Progenitor cell of endocrine pancreas (in vitro differentiated cells): Measurements from ENCODE around the gene TMC1. TPM values are rescaled to one million over a fixed set of nuclear protein-coding genes. Genes with fewer than 3 reads are reported as not detected.

ENCODE experiments used
- DNase-seq: peaks from one replicate; pipeline ENCODE4 v3.0.0; 2021; ENCODE audit warnings: low spot score; ENCODE audit not compliant: unreplicated experiment
- H3K27ac Mint-ChIP-seq: 2 replicates; pipeline ENCODE4 v1.8.0; 2021; ENCODE audit warnings: mild to moderate bottlenecking, moderate library complexity, mixed read lengths
- H3K27me3 Mint-ChIP-seq: 2 replicates; pipeline ENCODE4 v1.8.0; 2021; ENCODE audit warnings: mixed read lengths
- H3K36me3 Mint-ChIP-seq: 2 replicates; pipeline ENCODE4 v1.8.0; 2022; ENCODE audit warnings: mixed read lengths; ENCODE audit not compliant: insufficient read depth
- H3K4me1 Mint-ChIP-seq: 2 replicates; pipeline ENCODE4 v1.8.0; 2021; ENCODE audit warnings: low read depth, mixed read lengths
- H3K4me3 Mint-ChIP-seq: 2 replicates; pipeline ENCODE4 v1.8.0; 2021; ENCODE audit warnings: low read depth, mild to moderate bottlenecking, moderate library complexity, mixed read lengths
- H3K9me3 Mint-ChIP-seq: 2 replicates; pipeline ENCODE4 v1.8.0; 2021; ENCODE audit warnings: low read depth, mixed read lengths
- total RNA-seq: library from RNA; stranded (reverse); gene quantifications from 2 replicates; pipeline ENCODE4 v1.2.1, GENCODE V29; 2021
- TF ChIP-seq, protein P1 (sequence below): fragments of 200-600 bp; sonication (generic); IDR thresholded peaks from one replicate; pipeline ENCODE4 v1.5.0; 2021; ENCODE audit warnings: antibody characterized with exemption, mild to moderate bottlenecking; ENCODE audit not compliant: unreplicated experiment

Gene TMC1
- total RNA-seq, 1 donor from 2014 or later, result not detected

DNA sequence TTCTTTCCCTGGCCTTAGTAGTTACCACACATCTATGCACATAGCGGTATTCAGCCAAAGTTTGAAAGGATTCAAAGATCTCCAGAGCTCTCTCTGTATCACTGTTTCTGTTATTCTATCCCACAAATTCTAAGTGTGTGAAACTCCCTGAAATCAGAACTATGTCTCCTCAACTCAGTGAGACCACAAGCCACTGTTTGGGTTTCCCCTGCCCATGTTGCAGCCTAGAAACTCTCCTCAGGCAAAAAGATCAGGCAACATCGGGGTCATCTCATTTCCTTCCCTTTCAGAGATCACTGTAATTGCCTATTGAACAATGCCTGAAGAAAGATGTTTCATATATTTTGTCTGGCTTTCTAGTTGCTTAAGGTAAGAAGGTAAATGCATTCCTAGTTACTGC, 135.6 kb downstream of the TMC1 start:
- H3K27ac Mint-ChIP-seq, result no peak overlapping the region
- peaks cover 4% of the 10 kb centered on the region for H3K27me3 Mint-ChIP-seq
- DNase-seq, result no peak
- no peaks in the 10 kb centered on the region for H3K36me3 Mint-ChIP-seq
- H3K9me3 Mint-ChIP-seq, result no peaks in the 10 kb centered on the region
- H3K4me3 Mint-ChIP-seq, result no peak overlapping the region
- no peaks in the 10 kb centered on the region for H3K4me1 Mint-ChIP-seq
- TF ChIP-seq, protein P1, sequence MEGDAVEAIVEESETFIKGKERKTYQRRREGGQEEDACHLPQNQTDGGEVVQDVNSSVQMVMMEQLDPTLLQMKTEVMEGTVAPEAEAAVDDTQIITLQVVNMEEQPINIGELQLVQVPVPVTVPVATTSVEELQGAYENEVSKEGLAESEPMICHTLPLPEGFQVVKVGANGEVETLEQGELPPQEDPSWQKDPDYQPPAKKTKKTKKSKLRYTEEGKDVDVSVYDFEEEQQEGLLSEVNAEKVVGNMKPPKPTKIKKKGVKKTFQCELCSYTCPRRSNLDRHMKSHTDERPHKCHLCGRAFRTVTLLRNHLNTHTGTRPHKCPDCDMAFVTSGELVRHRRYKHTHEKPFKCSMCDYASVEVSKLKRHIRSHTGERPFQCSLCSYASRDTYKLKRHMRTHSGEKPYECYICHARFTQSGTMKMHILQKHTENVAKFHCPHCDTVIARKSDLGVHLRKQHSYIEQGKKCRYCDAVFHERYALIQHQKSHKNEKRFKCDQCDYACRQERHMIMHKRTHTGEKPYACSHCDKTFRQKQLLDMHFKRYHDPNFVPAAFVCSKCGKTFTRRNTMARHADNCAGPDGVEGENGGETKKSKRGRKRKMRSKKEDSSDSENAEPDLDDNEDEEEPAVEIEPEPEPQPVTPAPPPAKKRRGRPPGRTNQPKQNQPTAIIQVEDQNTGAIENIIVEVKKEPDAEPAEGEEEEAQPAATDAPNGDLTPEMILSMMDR, result no peak

DNA sequence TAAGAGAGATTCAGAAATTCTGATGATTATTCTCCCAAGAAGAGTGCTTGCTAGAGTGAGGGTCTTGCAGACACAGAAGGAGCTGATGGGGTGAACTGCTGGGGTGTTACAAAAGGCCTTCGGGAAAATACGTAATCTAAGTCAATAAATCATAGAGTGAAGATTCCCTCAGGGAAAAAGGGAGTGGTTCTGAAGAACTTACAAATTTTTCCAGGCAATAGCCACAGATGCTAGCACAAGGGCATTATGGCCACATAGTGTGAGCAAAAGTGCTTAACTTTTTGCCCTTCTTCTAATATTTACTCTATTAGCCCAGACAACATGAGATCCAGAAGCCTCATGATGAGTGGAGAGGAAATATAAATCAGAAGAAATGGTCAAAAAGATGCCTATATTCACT, 137.3 kb downstream of the TMC1 start:
- Mint-ChIP-seq H3K36me3 (no peaks in the 10 kb centered on the region), H3K4me1 (no peaks in the 10 kb centered on the region), H3K9me3 (no peaks in the 10 kb centered on the region), H3K27ac (no peak overlapping the region), H3K27me3 (peaks cover 4% of the 10 kb centered on the region), H3K4me3 (no peak overlapping the region)
- DNase-seq, result no peak
- TF ChIP-seq, protein P1, result no peak

DNA sequence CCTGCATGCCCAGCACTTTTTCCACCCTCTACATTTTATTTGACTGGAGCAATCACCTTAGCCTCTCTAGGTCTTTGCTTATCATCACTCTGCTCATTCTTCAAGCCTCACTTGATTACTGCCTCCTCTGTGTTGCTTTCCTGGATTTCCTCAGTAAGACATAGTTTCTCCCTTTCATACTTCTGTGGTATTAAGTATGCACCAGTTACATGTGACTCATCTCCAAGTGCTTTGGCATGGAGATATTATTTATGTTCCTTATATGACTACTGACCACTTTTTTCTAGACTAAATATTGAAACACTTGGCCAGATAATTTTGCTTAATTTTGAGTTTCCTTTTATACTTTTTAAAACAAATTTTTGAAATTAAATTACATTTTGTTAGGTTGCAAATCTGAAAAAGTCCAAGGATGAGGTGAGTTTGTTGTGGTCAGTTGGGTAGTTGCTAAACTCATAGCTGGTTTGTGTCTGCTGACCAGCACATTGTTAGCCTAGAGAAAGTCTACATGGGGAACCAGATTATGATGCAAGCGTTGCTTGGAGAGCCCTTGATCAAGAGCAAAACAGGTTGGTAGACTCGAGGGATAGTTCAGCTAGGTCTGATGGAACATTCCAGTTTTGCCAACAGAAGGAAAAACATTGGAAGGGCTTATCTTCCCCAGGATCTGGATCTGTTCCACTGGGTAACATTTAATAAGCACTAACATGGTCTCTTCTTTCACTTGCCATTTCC, 140.2 kb downstream of the TMC1 start:
- no peaks in the 10 kb centered on the region for H3K4me1 Mint-ChIP-seq
- no peaks in the 10 kb centered on the region for H3K9me3 Mint-ChIP-seq
- H3K36me3 Mint-ChIP-seq, result no peaks in the 10 kb centered on the region
- no peak for DNase-seq
- no peak overlapping the region for H3K4me3 Mint-ChIP-seq
- no peak overlapping the region for H3K27ac Mint-ChIP-seq
- H3K27me3 Mint-ChIP-seq, result peaks cover 4% of the 10 kb centered on the region
- TF ChIP-seq, protein P1, result no peak

DNA sequence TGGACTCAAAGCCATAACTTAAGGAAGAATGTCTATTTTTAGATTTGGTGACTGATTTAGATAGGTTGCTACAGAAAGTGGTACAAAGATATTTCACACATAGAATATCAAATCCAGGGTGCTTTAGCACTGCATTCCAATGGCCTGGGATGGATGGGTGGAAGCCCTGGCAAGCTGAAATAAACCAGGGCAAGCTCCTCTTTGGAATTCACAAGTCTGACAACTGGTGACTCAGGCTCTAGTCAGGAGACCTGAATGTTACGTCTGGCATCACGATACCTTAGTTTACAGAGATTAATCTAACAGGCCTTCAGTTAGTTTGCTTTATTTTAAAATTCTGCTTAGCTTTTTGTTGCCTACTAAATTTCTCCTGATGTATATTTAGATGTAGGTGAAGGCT, 144.0 kb downstream of the TMC1 start:
- no peak for DNase-seq

DNA sequence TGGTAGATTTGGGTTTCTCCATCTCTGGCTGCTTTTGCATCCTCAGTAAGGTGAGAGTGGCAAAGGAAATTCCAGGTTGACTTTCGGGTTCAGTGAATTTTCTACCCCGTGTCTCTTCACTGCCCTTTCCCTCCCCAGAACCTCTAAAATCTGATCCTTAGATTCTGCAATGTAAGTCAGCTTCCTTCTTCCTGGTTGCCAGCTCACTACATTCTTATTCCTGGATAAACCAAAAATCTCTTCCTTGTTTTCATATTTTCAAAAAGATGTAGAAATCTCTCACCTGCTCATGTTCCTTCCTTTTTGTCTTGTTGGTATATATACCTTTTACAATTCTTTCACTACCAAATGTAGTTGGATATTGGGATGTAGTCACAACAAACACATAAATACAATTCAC, 145.8 kb downstream of the TMC1 start:
- no peak overlapping the region for H3K4me3 Mint-ChIP-seq
- no peaks in the 10 kb centered on the region for H3K9me3 Mint-ChIP-seq
- TF ChIP-seq, protein P1, result no peak
- H3K27me3 Mint-ChIP-seq, result no peaks in the 10 kb centered on the region
- H3K4me1 Mint-ChIP-seq, result peaks cover 4% of the 10 kb centered on the region
- no peaks in the 10 kb centered on the region for H3K36me3 Mint-ChIP-seq
- DNase-seq, result no peak
- H3K27ac Mint-ChIP-seq, result peak overlapping the region; percentile 47

More for the DNA sequence above, 144.0 kb downstream of the TMC1 start:
- H3K27ac Mint-ChIP-seq, result no peak overlapping the region
- no peaks in the 10 kb centered on the region for H3K9me3 Mint-ChIP-seq
- H3K4me1 Mint-ChIP-seq, result peaks cover 4% of the 10 kb centered on the region
- no peak overlapping the region for H3K4me3 Mint-ChIP-seq
- TF ChIP-seq, protein P1, result no peak
- H3K27me3 Mint-ChIP-seq, result no peaks in the 10 kb centered on the region
- no peaks in the 10 kb centered on the region for H3K36me3 Mint-ChIP-seq
